SK-N-SH (cell line): ENCODE measurements around the gene ZNF532.

ENCODE experiments used
- CTCF ChIP-seq: fragments of 200-600 bp; sonication (generic); IDR thresholded peaks from 2 replicates; pipeline ENCODE4 v1.6.1; 2017; ENCODE audit warnings: antibody characterized with exemption, mild to moderate bottlenecking, moderate library complexity
- FOXM1 ChIP-seq: IDR thresholded peaks from 2 replicates; pipeline ENCODE4 v1.4.0; 2012; ENCODE audit warnings: low read depth, mild to moderate bottlenecking
- JUND ChIP-seq: IDR thresholded peaks from 2 replicates; pipeline ENCODE4 v1.4.0; 2012
- MXI1 ChIP-seq: IDR thresholded peaks from 2 replicates; pipeline ENCODE4 v1.6.1; 2012; ENCODE audit warnings: mild to moderate bottlenecking, low read depth, low read length, improper control_type of control experiment
- POLR2AphosphoS5 ChIP-seq: IDR thresholded peaks from 2 replicates; pipeline ENCODE4 v1.6.1; 2012; ENCODE audit warnings: low read depth, low read length
- RAD21 ChIP-seq: IDR thresholded peaks from 2 replicates; pipeline ENCODE4 v1.6.1; 2012; ENCODE audit warnings: mild to moderate bottlenecking, low read length

GRCh38 chr18:58909521-58909920 lies 44.8 kb downstream of the ZNF532 start:
- no peak for TF ChIP-seq RAD21
- no peak for TF ChIP-seq FOXM1
- TF ChIP-seq JUND, result no peak
- TF ChIP-seq CTCF, result no peak
- TF ChIP-seq MXI1, result no peak
- no peak for TF ChIP-seq POLR2AphosphoS5
